Measurements from ENCODE around the gene RAD54L.
A peak's percentile ranks its signal among the peaks of the same experiment; 100 is the strongest.
"Not testable (repeated sequence)": the region's sequence is repeated elsewhere in the genome, so short reads cannot be mapped to it uniquely, and the experiment has no call there.

The RAD54L gene

DNA sequence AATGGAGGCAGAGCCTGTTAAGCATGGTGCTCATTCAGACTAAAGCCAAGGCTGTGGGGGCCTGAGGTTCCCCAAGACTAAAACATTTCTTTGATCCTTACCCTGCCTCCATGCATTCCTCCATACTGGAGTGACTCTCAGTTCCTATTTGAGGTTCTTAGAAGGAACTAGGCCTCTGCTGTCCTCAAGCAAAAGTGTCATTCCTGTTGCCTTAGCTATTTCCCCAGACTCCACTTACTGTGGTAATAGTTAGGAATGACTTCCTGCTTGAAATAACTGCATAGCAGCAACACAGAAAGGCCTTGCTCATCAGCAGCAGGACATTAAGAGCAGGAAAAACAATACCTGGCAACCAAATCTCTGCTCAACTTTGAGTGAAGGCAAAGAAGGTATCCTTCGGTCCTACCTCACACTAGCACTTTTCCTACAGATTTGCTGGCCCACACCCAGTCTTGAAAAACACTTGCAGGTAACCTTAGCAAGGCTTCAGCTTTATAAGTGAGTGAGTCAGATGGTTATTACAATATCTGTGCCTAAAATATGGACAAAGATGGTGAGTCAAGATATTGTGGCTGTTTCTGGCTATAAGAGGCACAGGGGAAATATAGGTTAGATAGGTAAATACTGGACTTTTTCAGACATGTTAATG, 41.0 kb downstream of the RAD54L start:
- no peak for DNase-seq

GRCh38 chr1:46289134-46289494, 41.6 kb downstream of the RAD54L start:
- no peak for DNase-seq

- no peak for DNase-seq
These were observed 42.4 kb downstream of the RAD54L start for GRCh38 chr1:46289976-46290375.

DNA sequence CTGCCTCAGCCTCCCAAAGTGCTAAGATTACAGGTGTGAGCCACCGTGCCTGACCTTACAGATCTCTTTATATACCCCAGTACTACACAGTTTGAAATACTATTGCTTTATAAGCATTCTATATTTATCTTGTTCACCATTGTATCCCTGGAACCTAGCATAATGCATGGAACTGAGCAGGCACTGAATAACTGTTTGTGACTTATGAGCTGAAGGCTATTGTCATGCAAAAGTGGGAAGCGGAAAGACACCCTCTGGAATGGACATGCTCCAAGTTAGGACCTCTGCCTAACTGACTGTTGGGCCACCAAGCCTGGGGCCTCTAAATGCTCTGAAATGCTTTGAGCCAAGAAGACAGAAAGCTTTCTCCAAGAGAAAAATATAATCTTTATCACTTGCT, 47.7 kb downstream of the RAD54L start:
- DNase-seq = no peak

- DNase-seq = no peak
These were observed 50.8 kb downstream of the RAD54L start for GRCh38 chr1:46298387-46298786.

GRCh38 chr1:46300673-46301405, 53.3 kb downstream of the RAD54L start:
- no peak for DNase-seq

- no peak for DNase-seq
These were observed 53.8 kb downstream of the RAD54L start for GRCh38 chr1:46301406-46301807.

DNA sequence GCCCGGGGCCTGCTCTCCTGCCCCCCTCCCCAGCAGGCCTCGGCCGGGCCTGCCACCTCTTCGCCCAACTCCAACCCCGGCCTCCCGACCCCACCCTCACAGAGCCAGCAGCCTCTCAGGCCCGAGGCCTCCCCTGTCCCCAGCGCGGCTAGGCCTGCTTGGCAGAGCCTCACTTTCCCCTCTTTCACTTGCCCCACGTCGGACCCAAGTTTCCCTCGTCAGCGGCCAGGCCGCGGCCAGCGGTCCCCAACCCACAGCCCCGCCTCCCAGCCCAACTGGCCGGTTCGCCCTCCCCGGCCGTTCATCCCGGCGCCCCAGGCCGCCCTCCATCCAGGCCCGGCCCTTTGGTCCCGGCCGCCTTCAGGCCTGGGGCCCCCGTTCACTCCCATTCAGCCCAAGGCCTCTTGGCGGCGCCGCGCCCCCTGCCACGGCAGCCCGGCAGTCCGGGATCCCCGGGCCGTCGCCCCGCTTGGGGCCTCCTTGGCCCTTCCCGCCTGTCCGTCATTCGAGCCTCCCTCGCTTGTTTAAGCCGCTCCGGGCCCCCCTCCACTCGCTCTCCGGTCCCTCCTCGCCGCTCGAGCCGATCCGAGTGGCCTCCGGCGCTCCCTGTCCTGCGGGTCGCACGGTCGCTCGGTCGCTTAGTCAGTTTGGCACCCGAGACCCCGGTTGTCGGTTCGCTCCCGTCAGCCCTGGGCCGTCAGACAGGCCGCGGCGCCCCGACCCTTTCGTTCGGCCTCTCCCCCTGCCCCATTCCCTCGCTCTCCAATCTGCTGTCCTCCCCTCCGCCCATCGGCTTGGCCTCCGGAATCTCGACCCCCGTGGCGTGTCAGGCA, 54.5 kb downstream of the RAD54L start:
- peak; percentile 37 for DNase-seq

DNA sequence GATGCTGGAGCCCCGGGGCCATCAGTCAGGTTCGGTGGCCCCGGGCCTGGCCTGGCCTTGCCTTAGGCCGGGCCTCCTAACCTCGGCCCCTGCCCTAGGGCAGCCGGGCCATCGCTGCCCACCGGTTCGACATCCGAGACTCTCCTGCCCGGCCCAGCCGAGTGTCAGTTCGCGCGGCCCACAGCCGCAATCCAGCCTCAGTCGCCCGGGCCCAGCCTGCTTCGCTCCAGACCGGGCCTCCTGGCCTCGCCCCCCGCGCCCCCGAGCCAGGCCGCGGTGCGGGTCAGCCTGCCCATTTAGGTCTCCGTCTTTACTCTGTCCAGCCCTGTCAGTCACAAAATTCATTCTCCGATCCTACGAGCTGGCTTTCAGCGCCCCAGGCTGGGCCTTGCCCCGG, 55.1 kb downstream of the RAD54L start:
- no peak for DNase-seq

DNA sequence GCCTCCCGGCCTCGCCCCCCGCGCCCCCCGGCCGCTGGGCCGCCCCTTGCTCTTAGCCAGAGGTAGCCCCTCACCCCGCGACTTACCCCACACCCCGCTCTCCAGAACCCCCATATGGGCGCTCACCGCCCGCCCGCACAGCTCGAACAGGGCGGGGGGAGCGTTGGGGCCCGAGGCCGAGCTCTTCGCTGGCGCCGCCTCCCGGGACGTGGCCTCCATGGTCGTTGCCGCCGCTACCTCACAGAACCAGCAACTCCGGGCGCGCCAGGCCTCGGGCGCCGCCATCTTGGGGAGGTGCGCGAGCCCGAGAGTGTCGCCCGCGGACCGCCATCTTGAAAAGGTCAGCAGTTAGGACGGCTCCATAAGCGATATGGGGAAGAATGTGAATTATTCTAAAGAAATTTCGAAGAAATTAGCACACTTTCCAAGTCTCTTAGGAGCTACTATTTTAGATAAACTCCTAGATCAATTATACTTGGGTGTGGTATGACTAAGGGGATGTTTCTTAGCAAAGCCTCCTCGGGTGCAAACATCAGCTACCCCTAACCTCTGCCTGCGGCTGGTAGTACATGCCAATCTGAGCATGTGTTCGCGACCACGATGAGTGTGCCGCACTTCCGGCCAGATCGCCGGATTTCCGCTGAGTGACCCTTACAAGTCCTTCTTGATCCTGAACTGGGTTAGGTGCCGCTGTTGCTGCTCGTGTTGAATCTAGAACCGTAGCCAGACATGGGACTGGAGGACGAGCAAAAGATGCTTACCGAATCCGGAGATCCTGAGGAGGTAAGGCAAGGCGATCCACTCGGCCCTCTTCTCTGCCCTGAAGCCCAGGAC, 55.7 kb downstream of the RAD54L start, which contains the start of the genes LRRC41 and UQCRH:
Gene LRRC41, minus strand, starts transcription at position 579 of the 834 bp plus-strand sequence. Its CDS starts 294 bp downstream, at position 285.
Gene UQCRH, plus strand, starts transcription at position 661 of the 834 bp plus-strand sequence. Its CDS starts 69 bp downstream, at position 730.
- DNase-seq = peak; percentile 90

GRCh38 chr1:46303872-46304326, 56.3 kb downstream of the RAD54L start:
- DNase-seq = no peak

- no peak for DNase-seq
These were observed 58.6 kb downstream of the RAD54L start for GRCh38 chr1:46306159-46306530.

DNA sequence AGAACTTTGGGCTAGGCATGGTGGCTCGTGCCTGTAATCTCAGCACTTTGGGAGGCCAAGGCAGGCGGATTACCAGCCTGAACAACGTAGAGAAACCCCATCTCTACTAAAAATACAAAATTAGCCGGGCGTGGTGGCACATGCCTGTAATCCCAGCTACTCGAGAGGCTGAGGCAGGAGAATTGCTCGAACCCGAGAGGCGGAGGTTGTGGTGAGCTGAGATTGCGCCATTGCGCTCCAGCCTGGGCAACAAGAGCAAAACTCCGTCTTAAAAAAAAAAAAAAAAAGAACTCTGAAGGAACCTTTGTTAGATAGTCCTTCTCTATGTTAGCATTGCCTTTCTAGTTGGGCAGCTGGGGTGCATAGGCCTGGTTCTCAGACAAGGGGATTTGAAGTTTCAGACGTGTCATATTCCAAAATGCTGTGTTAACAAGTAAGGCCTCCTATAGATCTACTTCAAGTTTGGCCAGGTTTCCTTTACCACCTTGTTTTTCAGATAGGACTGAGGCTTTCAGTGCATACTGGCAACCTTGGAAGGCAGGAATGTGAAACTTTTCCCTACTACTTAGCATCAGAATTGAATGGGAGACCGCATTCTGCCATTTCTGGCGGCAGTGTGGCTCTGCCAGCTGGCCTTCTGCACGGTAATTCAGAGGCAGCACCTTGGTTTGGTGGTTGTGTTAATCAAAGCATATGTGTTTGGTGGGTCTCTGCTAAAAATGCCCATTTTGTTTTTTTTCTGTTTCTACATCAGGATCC, 62.0 kb downstream of the RAD54L start:
- no peak for DNase-seq

DNA sequence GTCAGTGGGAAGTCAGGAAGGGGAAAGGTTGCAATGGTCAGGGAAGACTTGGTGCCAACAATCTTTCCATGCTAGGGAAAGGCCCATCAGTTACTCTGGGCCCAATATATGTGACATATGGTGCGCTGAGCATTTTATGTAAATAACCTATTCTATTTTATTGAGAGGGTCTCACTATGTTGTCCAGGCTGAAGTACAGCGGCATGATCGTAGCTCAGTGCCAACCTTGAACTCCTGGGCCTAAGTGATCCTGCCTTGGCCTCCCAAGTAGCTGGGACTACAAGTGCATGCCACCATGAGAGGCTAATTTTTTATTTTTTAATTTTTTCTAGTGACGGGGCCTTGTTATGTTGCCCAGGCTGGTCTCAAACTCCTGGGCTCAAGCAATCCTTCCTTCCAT, 62.8 kb downstream of the RAD54L start:
- no peak for DNase-seq

- no peak for DNase-seq
These were observed 68.3 kb downstream of the RAD54L start for GRCh38 chr1:46315669-46316403.

- no peak for DNase-seq
These were observed 69.8 kb downstream of the RAD54L start for GRCh38 chr1:46317323-46317722.

- DNase-seq = not testable (repeated sequence)
These were observed 71.7 kb downstream of the RAD54L start for GRCh38 chr1:46319301-46319700.

DNA sequence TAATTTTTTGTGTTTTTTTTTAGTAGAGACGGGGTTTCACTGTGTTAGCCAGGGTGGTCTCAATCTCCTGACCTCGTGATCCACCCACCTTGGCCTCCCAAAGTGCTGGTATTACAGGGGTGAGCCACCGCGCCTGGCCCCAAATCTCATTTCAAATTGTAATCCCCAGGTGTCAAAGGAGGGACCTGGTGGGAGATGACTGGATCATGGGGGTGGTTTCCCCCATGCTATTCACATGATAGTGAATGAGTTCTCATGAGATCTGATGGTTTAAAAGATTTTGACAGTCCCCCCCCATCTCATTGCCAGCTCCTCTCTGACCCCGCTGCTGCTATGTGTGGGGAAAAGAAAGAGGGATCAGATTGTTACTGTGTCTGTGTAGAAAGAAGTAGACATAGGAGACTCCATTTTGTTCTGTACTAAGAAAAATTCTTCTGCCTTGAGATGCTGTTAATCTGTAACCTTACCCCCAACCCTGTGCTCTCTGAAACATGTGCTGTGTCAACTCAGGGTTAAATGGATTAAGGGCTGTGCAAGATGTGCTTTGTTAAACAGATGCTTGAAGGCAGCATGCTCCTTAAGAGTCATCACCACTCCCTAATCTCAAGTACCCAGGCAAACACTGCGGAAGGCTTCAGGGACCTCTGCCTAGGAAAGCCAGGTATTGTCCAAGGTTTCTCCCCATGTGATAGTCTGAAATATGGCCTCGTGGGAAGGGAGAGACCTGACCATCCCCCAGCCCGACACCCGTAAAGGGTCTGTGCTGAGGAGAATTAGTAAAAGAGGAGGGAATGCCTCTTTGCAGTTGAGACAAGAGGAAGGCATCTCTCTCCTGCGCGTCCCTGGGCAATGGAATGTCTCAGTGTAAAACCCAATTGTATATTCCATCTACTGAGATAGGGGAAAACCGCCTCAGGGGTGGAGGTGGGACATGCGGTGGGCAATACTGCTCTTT, 72.7 kb downstream of the RAD54L start:
- DNase-seq = not testable (repeated sequence)

DNA sequence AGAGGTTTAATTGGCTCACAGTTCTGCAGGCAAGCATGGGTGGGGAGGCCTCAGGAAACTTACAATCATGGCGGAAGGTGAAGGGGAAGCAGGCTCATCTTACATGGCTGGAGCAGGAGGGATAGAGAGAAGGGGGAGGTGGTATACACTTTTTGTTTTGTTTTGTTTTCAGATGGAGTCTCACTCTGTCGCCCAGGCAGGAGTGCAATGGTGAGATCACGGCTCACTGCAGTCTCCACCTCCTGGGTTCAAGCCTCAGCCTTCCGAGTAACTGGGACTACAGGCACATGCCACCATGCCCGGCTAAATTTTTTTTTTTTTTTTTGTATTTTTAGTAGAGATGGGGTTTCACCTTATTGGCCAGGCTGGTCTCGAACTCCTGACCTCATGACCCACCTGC, 74.6 kb downstream of the RAD54L start:
- not testable (repeated sequence) for DNase-seq
